Activated naive CD8-positive, alpha-beta T cell (primary cell): Measurements from ENCODE around the gene MRPL4.
"Not testable (repeated sequence)": the region's sequence is repeated elsewhere in the genome, so short reads cannot be mapped to it uniquely, and the experiment has no call there.

Experiments used
- H3K27ac Mint-ChIP-seq: one replicate; pipeline ENCODE4 v1.8.0; 2021; ENCODE audit warnings: mixed read lengths
- H3K27me3 Mint-ChIP-seq: one replicate; pipeline ENCODE4 v1.8.0; 2021; ENCODE audit warnings: mixed read lengths
- H3K36me3 Mint-ChIP-seq: one replicate; pipeline ENCODE4 v1.8.0; 2021; ENCODE audit warnings: mixed read lengths
- H3K4me1 Mint-ChIP-seq: one replicate; pipeline ENCODE4 v1.8.0; 2021; ENCODE audit warnings: low read depth, mixed read lengths
- H3K4me3 Mint-ChIP-seq: one replicate; pipeline ENCODE4 v1.8.0; 2021; ENCODE audit warnings: mild to moderate bottlenecking, mixed read lengths
- H3K9me3 Mint-ChIP-seq: one replicate; pipeline ENCODE4 v1.8.0; 2021; ENCODE audit warnings: low read depth, mixed read lengths

MRPL4 gene

GRCh38 chr19:10268071-10268470 lies 16.1 kb downstream of the MRPL4 start:
- H3K36me3 Mint-ChIP-seq, result no peaks in the 10 kb centered on the region

DNA sequence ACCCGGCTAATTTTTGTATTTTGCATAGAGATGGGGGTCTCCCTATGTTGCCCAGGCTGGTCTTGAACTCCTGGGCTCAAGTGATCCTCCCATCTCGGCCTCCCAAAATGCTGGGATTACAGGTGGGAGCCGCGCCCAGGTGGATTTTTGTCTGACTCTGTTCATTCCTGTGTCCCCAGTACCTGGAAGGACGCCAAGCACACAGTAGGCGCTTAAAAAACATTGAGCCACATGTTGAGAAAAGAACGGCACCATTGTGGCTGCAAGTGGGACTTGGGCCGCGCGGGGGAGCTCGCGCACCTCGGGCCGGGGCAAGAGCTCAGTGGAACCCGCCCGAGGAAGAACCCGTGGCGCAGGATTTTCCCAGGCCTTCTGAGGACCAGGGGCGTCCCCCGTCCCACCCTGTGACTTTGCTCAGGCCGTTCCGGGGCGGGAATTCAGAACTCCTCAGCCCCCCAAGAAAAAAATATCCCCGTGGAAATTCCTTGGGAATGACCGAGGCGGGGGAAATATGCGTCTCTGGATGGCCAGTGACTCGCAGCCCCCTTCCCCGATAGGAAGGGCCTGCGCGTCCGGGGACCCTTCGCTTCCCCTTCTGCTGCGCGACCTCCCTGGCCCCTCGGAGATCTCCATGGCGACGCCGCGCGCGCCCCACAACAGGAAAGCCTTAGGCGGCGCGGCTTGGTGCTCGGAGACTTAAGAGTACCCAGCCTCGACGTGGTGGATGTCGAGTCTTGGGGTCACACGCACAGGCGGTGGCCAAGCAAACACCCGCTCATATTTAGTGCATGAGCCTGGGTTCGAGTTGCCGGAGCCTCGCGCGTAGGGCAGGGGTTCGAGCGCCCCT lies 17.5 kb downstream of the MRPL4 start:
- no peak overlapping the region for H3K27ac Mint-ChIP-seq
- peaks cover 14% of the 10 kb centered on the region for H3K4me1 Mint-ChIP-seq
- peak overlapping the region; percentile 81 for H3K4me3 Mint-ChIP-seq
- no peaks in the 10 kb centered on the region for H3K27me3 Mint-ChIP-seq
- H3K9me3 Mint-ChIP-seq, result no peaks in the 10 kb centered on the region
- peaks cover under 1% of the 10 kb centered on the region for H3K36me3 Mint-ChIP-seq

More at GRCh38 chr19:10268071-10268470, 16.1 kb downstream of the MRPL4 start:
- no peak overlapping the region for H3K4me3 Mint-ChIP-seq
- H3K4me1 Mint-ChIP-seq, result peaks cover 12% of the 10 kb centered on the region
- H3K27me3 Mint-ChIP-seq, result no peaks in the 10 kb centered on the region
- H3K9me3 Mint-ChIP-seq, result no peaks in the 10 kb centered on the region
- H3K27ac Mint-ChIP-seq, result no peak overlapping the region

DNA sequence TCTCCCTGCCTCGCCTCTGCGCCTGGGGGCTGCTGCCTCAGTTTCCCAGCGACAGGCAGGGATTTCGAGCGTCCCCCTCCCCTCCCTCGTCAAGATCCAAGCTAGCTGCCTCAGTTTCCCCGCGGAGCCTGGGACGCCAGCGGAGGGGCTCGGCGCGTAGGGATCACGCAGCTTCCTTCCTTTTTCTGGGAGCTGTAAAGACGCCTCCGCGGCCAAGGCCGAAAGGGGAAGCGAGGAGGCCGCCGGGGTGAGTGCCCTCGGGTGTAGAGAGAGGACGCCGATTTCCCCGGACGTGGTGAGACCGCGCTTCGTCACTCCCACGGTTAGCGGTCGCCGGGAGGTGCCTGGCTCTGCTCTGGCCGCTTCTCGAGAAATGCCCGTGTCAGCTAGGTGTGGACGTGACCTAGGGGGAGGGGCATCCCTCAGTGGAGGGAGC lies 18.2 kb downstream of the MRPL4 start:
- H3K27ac Mint-ChIP-seq, result peak overlapping the region; percentile 54
- H3K36me3 Mint-ChIP-seq, result peaks cover 4% of the 10 kb centered on the region
- no peaks in the 10 kb centered on the region for H3K27me3 Mint-ChIP-seq
- peaks cover 14% of the 10 kb centered on the region for H3K4me1 Mint-ChIP-seq
- peak overlapping the region; percentile 81 for H3K4me3 Mint-ChIP-seq
- no peaks in the 10 kb centered on the region for H3K9me3 Mint-ChIP-seq

DNA sequence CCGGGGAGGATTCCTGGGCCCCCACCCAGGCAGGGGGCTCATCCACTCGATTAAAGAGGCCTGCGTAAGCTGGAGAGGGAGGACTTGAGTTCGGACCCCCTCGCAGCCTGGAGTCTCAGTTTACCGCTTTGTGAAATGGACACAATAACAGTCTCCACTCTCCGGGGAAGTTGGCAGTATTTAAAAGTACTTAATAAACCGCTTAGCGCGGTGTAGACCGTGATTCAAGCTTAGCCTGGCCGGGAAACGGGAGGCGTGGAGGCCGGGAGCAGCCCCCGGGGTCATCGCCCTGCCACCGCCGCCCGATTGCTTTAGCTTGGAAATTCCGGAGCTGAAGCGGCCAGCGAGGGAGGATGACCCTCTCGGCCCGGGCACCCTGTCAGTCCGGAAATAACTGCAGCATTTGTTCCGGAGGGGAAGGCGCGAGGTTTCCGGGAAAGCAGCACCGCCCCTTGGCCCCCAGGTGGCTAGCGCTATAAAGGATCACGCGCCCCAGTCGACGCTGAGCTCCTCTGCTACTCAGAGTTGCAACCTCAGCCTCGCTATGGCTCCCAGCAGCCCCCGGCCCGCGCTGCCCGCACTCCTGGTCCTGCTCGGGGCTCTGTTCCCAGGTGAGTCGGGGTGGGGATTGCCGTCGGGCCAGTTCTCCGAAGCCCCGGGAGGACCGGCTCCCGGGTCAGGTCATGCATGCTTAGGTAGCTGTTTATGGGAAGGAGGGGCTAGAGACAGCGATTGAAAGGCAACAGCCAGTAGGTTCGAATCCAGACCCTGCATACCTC lies 18.8 kb downstream of the MRPL4 start, which contains the start of gene ICAM1:
ICAM1 (plus strand) TSS at position 505 of the 779 bp plus-strand sequence; CDS start at position 545, 40 bp downstream.
- peak within 1 kb of the TSS; percentile 54 for H3K27ac Mint-ChIP-seq
- peaks cover 14% of the 10 kb centered on the region for H3K4me1 Mint-ChIP-seq
- H3K4me3 Mint-ChIP-seq, result peak within 1 kb of the TSS; percentile 81
- H3K36me3 Mint-ChIP-seq, result peaks cover 4% of the 10 kb centered on the region
- no peaks in the 10 kb centered on the region for H3K9me3 Mint-ChIP-seq
- no peaks in the 10 kb centered on the region for H3K27me3 Mint-ChIP-seq

DNA sequence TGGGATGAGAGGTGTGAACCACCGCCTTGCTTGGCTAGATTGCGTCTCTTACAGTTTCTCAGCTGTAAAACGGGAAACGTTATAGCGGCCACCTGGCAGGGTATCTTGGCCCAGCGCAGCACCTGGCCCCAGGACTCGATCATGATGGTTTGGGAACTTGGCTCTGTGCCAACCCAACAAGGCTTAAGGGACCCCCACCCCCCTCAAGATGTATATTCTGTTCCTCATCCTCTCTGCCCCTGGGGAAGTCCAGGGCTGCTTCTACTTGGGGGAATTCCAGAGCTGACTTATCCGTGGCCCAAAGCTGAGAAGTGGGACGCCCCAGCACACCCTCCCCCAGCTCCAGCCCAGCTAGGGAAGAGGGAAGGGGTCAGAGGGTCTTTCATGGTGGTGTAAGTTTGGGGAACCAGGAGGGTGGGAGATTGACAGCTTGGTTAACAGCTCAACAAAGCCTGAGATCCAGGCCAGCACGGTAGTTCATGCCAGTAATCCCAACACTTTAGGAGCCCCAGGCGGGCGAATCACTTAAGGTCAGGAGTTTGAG lies 19.6 kb downstream of the MRPL4 start:
- Mint-ChIP-seq H3K4me3 (peak overlapping the region; percentile 81), H3K9me3 (no peaks in the 10 kb centered on the region), H3K27me3 (no peaks in the 10 kb centered on the region), H3K36me3 (peaks cover 4% of the 10 kb centered on the region), H3K27ac (peak overlapping the region; percentile 54), H3K4me1 (peaks cover 14% of the 10 kb centered on the region)

- peaks cover 4% of the 10 kb centered on the region for H3K36me3 Mint-ChIP-seq
- peak overlapping the region; percentile 22 for H3K27ac Mint-ChIP-seq
- H3K9me3 Mint-ChIP-seq, result no peaks in the 10 kb centered on the region
- H3K27me3 Mint-ChIP-seq, result no peaks in the 10 kb centered on the region
- no peak overlapping the region for H3K4me3 Mint-ChIP-seq
- H3K4me1 Mint-ChIP-seq, result peaks cover 18% of the 10 kb centered on the region
These were observed 22.6 kb downstream of the MRPL4 start for GRCh38 chr19:10274589-10274988.

- Mint-ChIP-seq H3K36me3 (peaks cover 4% of the 10 kb centered on the region), H3K27ac (no peak overlapping the region), H3K4me3 (no peak overlapping the region)
These were observed 26.0 kb downstream of the MRPL4 start for GRCh38 chr19:10277795-10278589.

GRCh38 chr19:10278935-10279334 lies 26.9 kb downstream of the MRPL4 start:
- no peaks in the 10 kb centered on the region for H3K9me3 Mint-ChIP-seq
- H3K4me1 Mint-ChIP-seq, result peaks cover 10% of the 10 kb centered on the region
- peaks cover 4% of the 10 kb centered on the region for H3K36me3 Mint-ChIP-seq
- H3K4me3 Mint-ChIP-seq, result no peak overlapping the region
- H3K27me3 Mint-ChIP-seq, result no peaks in the 10 kb centered on the region
- H3K27ac Mint-ChIP-seq, result no peak overlapping the region

More at GRCh38 chr19:10277795-10278589, 26.0 kb downstream of the MRPL4 start:
- no peaks in the 10 kb centered on the region for H3K27me3 Mint-ChIP-seq
- peaks cover 11% of the 10 kb centered on the region for H3K4me1 Mint-ChIP-seq
- H3K9me3 Mint-ChIP-seq, result no peaks in the 10 kb centered on the region

GRCh38 chr19:10279737-10280442 lies 27.9 kb downstream of the MRPL4 start:
- Mint-ChIP-seq H3K9me3 (no peaks in the 10 kb centered on the region), H3K4me3 (no peak overlapping the region), H3K4me1 (peaks cover 9% of the 10 kb centered on the region), H3K36me3 (peaks cover under 1% of the 10 kb centered on the region), H3K27me3 (no peaks in the 10 kb centered on the region), H3K27ac (no peak overlapping the region)

DNA sequence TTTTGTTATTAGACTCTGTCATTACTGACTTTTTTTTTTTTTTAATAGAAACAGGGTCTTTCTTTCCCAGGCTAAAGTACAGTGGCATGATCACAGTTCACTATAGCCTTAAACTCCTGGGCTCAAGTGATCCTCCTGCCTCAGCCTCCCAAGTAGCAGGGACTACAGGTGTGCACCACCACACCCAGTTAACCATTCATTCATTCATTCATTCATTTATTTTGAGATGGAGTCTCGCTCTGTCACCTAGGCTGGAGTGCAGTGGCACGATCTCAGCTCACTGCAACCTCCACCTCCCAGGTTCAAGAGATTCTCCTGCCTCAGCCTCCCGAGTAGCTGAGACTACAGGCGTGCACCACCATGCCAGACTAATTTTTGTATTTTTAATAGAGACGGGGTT lies 30.0 kb downstream of the MRPL4 start:
- not testable (repeated sequence) for H3K4me3 Mint-ChIP-seq, H3K27ac Mint-ChIP-seq, H3K36me3 Mint-ChIP-seq, H3K9me3 Mint-ChIP-seq, H3K27me3 Mint-ChIP-seq
- peaks cover 16% of the 10 kb centered on the region for H3K4me1 Mint-ChIP-seq

DNA sequence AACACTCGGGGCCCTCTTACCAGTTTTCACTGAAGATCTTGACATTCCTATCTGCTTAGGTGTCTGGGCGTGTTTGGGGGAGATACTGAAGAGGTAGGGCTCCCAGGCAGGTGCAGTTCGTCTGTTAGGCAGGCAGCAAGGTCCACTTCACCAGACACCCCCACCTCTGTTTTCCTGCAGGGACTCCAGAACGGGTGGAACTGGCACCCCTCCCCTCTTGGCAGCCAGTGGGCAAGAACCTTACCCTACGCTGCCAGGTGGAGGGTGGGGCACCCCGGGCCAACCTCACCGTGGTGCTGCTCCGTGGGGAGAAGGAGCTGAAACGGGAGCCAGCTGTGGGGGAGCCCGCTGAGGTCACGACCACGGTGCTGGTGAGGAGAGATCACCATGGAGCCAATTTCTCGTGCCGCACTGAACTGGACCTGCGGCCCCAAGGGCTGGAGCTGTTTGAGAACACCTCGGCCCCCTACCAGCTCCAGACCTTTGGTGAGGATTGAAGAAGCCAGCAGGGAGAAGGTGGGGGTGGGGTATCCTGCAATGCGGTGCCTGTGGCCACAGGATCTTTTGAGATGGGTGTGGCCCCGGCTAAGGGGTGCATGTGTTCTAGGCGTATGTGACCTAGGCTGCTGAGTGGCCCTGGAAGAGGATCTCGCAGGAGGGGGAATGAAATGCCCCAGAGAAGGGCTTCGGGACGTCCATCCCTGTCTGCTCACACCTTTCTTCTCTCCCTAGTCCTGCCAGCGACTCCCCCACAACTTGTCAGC lies 31.5 kb downstream of the MRPL4 start:
- H3K9me3 Mint-ChIP-seq, result no peaks in the 10 kb centered on the region
- peaks cover 8% of the 10 kb centered on the region for H3K36me3 Mint-ChIP-seq
- peaks cover 2% of the 10 kb centered on the region for H3K27me3 Mint-ChIP-seq
- H3K27ac Mint-ChIP-seq, result no peak overlapping the region
- no peak overlapping the region for H3K4me3 Mint-ChIP-seq
- H3K4me1 Mint-ChIP-seq, result peaks cover 17% of the 10 kb centered on the region

DNA sequence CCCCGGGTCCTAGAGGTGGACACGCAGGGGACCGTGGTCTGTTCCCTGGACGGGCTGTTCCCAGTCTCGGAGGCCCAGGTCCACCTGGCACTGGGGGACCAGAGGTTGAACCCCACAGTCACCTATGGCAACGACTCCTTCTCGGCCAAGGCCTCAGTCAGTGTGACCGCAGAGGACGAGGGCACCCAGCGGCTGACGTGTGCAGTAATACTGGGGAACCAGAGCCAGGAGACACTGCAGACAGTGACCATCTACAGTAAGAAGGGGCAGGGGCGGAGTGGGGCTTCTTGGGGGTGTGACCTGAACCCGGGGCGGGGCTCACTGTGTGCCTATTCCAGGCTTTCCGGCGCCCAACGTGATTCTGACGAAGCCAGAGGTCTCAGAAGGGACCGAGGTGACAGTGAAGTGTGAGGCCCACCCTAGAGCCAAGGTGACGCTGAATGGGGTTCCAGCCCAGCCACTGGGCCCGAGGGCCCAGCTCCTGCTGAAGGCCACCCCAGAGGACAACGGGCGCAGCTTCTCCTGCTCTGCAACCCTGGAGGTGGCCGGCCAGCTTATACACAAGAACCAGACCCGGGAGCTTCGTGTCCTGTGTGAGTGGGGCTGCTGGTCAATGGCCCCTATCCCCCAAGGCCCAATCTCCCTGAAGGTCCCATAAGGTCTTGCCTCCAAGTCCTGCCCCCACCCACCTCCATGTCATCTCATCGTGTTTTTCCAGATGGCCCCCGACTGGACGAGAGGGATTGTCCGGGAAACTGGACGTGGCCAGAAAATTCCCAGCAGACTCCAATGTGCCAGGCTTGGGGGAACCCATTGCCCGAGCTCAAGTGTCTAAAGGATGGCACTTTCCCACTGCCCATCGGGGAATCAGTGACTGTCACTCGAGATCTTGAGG lies 32.3 kb downstream of the MRPL4 start:
- Mint-ChIP-seq H3K9me3 (no peaks in the 10 kb centered on the region), H3K27ac (no peak overlapping the region), H3K4me1 (peaks cover 23% of the 10 kb centered on the region), H3K27me3 (peaks cover 2% of the 10 kb centered on the region), H3K36me3 (peaks cover 8% of the 10 kb centered on the region), H3K4me3 (no peak overlapping the region)

DNA sequence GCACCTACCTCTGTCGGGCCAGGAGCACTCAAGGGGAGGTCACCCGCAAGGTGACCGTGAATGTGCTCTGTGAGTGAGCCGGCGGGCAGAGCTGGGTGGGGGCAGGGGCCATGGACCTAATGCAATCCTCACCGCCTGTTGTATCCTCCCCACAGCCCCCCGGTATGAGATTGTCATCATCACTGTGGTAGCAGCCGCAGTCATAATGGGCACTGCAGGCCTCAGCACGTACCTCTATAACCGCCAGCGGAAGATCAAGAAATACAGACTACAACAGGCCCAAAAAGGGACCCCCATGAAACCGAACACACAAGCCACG lies 32.9 kb downstream of the MRPL4 start:
- no peak overlapping the region for H3K4me3 Mint-ChIP-seq
- peaks cover 2% of the 10 kb centered on the region for H3K27me3 Mint-ChIP-seq
- no peaks in the 10 kb centered on the region for H3K9me3 Mint-ChIP-seq
- no peak overlapping the region for H3K27ac Mint-ChIP-seq
- H3K36me3 Mint-ChIP-seq, result peaks cover 8% of the 10 kb centered on the region
- H3K4me1 Mint-ChIP-seq, result peaks cover 21% of the 10 kb centered on the region
